ENCODE data around the gene HSPB1. TPM values are rescaled to one million over a fixed set of nuclear protein-coding genes. Genes with fewer than 3 reads are reported as not detected.
"Not testable (repeated sequence)": the region's sequence is repeated elsewhere in the genome, so short reads cannot be mapped to it uniquely, and the experiment has no call there.

The HSPB1 gene
- total and polyA plus RNA-seq, 2 donors, result 67.7 to 1,040 TPM

DNA sequence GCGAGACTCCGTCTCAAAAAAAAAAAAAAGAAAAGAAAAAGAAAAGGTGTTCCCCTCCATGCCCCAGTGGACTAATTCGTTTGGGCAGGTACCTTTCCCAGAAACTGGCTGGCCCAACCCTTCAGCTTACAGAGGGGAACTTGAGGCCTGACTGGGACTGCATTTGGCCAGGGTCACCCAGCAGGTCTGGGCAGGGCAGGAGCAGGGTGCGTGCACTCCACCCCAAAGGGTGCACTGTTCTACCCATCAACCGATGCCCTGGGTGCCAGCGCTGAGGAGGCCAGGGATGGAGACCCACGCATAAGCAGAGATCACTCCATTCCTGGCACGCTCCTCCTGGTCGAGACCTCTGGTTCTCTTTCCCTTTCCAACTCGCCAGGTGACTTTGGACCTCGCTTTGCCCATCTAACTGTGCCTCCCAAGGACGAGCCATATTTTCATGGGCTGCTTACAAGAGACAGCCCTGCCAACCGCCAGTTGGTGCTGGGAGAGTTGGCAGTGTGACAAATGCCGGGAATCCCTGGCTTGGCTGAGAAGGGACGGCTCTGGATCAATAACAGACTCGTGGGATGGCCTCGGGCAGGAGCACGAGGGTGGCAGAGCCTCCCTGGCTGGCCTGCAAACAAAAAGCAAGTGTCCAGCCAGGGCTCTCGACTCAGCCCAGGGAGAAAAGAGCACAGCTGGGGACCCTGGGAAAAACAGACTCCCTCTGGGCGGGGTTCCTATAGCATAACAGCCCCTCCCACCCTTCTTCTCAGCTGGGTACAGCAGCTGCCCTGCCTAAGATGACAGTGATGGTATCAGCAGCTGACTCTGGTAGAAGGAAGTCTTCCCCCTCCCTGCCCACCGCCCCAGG, 7.9 kb downstream of the HSPB1 start:
- 81% methylated on average over 21 of the region's 21 CpGs for WGBS
- no peaks in the 10 kb centered on the region for H3K36me3 ChIP-seq (ENCODE audit: control insufficient read depth in 2 of 2, insufficient read depth in 2 of 2, low read length in 1 of 2)
- H3K9me3 ChIP-seq (ENCODE audit: control insufficient read depth in 2 of 2, insufficient read depth in 1 of 2, low read length in 1 of 2), result peaks cover 0 to 13% of the 10 kb centered on the region in 2 donors
- no peaks in the 10 kb centered on the region for H3K27me3 ChIP-seq (ENCODE audit: control insufficient read depth in 2 of 2, insufficient read depth in 1 of 2, low read length in 1 of 2)
- H3K27ac ChIP-seq (ENCODE audit: low read depth in 1 of 2, low read length in 1 of 2), result peak overlapping the region; percentile 15 to 76
- peak in 3 of 9 donors; percentile 64 to 82 (median 69) for DNase-seq (ENCODE audit: low read depth in 6 of 9, low spot score in 9 of 9)
- H3K4me1 ChIP-seq (ENCODE audit: control insufficient read depth in 2 of 2, insufficient read depth in 2 of 2, low read length in 2 of 2), result peaks cover 43 to 66% of the 10 kb centered on the region in 2 donors
- no peak overlapping the region for H3K4me3 ChIP-seq (ENCODE audit: low read length in 2 of 2)

DNA sequence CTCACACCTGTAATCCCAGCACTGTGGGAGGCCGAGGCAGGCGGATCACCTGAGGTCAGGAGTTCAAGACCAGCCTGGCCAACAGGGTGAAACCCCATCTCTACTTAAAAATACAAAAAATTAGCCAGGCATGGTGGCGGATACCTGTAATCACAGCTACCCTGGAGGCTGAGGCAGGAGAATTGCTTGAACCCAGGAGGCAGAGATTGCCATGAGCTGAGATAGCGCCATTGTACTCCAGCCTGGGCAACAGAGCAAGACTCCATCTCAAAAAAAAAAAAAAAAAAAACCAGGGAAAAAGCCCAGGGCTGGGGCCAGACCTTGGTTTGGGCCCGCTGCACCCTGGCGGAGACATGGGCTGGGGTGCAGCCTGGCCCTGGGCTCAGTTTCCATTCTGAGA, 9.4 kb downstream of the HSPB1 start:
- not testable (repeated sequence) for DNase-seq (ENCODE audit: low read depth in 6 of 9, low spot score in 9 of 9); H3K27ac ChIP-seq (ENCODE audit: low read depth in 1 of 2, low read length in 1 of 2); H3K4me3 ChIP-seq (ENCODE audit: low read length in 2 of 2); H3K27me3 ChIP-seq (ENCODE audit: control insufficient read depth in 2 of 2, insufficient read depth in 1 of 2, low read length in 1 of 2); H3K36me3 ChIP-seq (ENCODE audit: control insufficient read depth in 2 of 2, insufficient read depth in 2 of 2, low read length in 1 of 2)
- Histone ChIP-seq H3K4me1 (ENCODE audit: control insufficient read depth in 2 of 2, insufficient read depth in 2 of 2, low read length in 2 of 2) (peaks cover 36 to 53% of the 10 kb centered on the region in 2 donors), H3K9me3 (ENCODE audit: control insufficient read depth in 2 of 2, insufficient read depth in 1 of 2, low read length in 1 of 2) (peaks cover 0 to 13% of the 10 kb centered on the region in 2 donors)
- WGBS, result 98% methylated on average over 6 of the region's 6 CpGs

DNA sequence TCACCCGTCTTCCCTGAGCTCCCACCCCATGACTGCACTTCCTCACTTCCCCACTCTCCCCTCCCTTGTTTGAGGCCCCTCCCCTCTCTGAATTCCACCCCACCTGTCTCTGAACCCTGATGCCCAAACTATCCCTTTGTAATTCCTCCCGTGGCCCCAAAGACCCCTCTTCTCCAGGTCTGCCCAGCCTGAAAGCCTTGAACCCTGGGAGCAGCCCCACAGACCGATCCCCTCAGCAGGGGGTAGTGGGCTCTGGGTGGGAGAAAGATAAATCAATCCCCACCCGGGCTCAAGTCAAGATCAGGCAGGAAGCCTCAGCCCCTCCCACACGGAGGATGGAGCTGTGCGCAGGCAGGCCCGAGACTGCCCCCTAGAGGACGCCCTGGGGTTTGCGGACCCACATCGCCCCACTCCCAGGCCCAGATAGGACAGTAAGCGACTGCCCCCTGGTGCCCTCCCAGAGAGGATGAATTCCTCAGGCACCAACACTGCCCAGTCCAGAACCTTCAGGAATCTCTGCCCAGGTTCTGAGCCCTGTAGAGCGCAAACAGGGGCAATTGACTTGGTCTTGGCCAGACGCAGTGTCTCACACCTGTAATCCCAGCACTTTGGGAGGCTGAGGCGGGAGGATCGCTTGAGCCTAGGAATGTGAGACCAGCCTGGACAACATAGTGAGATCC, 11.7 kb downstream of the HSPB1 start:
- DNase-seq (ENCODE audit: low read depth in 6 of 9, low spot score in 9 of 9), result peak; percentile 85 to 98 (median 92)
- H3K27ac ChIP-seq (ENCODE audit: low read depth in 1 of 2, low read length in 1 of 2), result no peak overlapping the region

DNA sequence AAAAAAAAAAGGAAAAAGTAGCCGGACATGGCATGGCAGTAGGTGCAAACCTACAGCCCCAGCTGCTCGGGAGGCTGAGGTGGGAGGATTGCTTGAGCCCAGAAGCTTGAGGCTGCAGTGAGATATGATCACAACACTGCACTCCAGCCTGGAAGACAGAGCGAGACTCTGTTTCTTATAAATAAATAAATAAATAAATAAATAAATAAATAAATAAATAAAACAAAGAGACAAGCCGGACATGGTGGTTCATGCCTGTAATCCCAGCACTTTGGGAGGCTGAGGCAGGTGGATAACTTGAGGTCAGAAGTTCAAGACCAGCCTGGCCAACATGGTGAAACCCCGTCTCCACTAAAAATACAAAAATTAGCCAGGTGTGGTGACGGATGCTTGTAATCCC, 12.3 kb downstream of the HSPB1 start:
- H3K27ac ChIP-seq (ENCODE audit: low read depth in 1 of 2, low read length in 1 of 2); H3K9me3 ChIP-seq (ENCODE audit: control insufficient read depth in 2 of 2, insufficient read depth in 1 of 2, low read length in 1 of 2); H3K4me3 ChIP-seq (ENCODE audit: low read length in 2 of 2); H3K27me3 ChIP-seq (ENCODE audit: control insufficient read depth in 2 of 2, insufficient read depth in 1 of 2, low read length in 1 of 2); H3K36me3 ChIP-seq (ENCODE audit: control insufficient read depth in 2 of 2, insufficient read depth in 2 of 2, low read length in 1 of 2); DNase-seq (ENCODE audit: low read depth in 6 of 9, low spot score in 9 of 9): not testable (repeated sequence)
- 80% methylated on average over 6 of the region's 6 CpGs for WGBS
- peaks cover 28 to 49% of the 10 kb centered on the region in 2 donors for H3K4me1 ChIP-seq (ENCODE audit: control insufficient read depth in 2 of 2, insufficient read depth in 2 of 2, low read length in 2 of 2)

More for the DNA sequence above, 11.7 kb downstream of the HSPB1 start:
- H3K36me3 ChIP-seq (ENCODE audit: control insufficient read depth in 2 of 2, insufficient read depth in 2 of 2, low read length in 1 of 2), result no peaks in the 10 kb centered on the region
- 9% methylated on average over 15 of the region's 15 CpGs for WGBS
- H3K4me1 ChIP-seq (ENCODE audit: control insufficient read depth in 2 of 2, insufficient read depth in 2 of 2, low read length in 2 of 2), result peaks cover 27 to 46% of the 10 kb centered on the region in 2 donors
- H3K4me3 ChIP-seq (ENCODE audit: low read length in 2 of 2), result no peak overlapping the region
- no peaks in the 10 kb centered on the region for H3K27me3 ChIP-seq (ENCODE audit: control insufficient read depth in 2 of 2, insufficient read depth in 1 of 2, low read length in 1 of 2)
- H3K9me3 ChIP-seq (ENCODE audit: control insufficient read depth in 2 of 2, insufficient read depth in 1 of 2, low read length in 1 of 2), result peaks cover 0 to 6% of the 10 kb centered on the region in 2 donors

DNA sequence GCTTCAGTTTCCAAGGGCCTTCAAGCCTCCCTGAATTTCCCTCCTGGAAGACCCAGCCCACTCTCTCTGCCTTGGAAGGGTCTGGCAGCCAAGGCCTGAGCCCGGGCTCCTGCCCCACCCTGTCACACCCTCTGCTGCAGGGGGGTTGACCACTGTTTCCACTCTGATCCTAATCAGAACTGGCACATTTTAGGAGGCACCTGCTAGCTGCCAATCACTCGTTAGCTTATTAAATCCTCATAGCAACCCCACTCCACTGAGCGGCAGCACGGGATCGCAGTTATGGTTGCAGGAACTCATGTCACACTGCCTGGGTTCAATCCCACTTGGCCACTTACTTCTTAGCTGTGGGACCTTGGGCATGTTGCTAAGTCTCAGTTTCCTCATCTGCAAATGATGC, 12.9 kb downstream of the HSPB1 start:
- Histone ChIP-seq H3K4me3 (ENCODE audit: low read length in 2 of 2) (no peak overlapping the region), H3K36me3 (ENCODE audit: control insufficient read depth in 2 of 2, insufficient read depth in 2 of 2, low read length in 1 of 2) (no peaks in the 10 kb centered on the region), H3K9me3 (ENCODE audit: control insufficient read depth in 2 of 2, insufficient read depth in 1 of 2, low read length in 1 of 2) (peaks cover 0 to 3% of the 10 kb centered on the region in 2 donors), H3K4me1 (ENCODE audit: control insufficient read depth in 2 of 2, insufficient read depth in 2 of 2, low read length in 2 of 2) (peaks cover 23 to 44% of the 10 kb centered on the region in 2 donors), H3K27ac (ENCODE audit: low read depth in 1 of 2, low read length in 1 of 2) (no peak overlapping the region), H3K27me3 (ENCODE audit: control insufficient read depth in 2 of 2, insufficient read depth in 1 of 2, low read length in 1 of 2) (no peaks in the 10 kb centered on the region)
- 42% methylated on average over 5 of the region's 5 CpGs for WGBS
- DNase-seq (ENCODE audit: low read depth in 6 of 9, low spot score in 9 of 9), result no peak

DNA sequence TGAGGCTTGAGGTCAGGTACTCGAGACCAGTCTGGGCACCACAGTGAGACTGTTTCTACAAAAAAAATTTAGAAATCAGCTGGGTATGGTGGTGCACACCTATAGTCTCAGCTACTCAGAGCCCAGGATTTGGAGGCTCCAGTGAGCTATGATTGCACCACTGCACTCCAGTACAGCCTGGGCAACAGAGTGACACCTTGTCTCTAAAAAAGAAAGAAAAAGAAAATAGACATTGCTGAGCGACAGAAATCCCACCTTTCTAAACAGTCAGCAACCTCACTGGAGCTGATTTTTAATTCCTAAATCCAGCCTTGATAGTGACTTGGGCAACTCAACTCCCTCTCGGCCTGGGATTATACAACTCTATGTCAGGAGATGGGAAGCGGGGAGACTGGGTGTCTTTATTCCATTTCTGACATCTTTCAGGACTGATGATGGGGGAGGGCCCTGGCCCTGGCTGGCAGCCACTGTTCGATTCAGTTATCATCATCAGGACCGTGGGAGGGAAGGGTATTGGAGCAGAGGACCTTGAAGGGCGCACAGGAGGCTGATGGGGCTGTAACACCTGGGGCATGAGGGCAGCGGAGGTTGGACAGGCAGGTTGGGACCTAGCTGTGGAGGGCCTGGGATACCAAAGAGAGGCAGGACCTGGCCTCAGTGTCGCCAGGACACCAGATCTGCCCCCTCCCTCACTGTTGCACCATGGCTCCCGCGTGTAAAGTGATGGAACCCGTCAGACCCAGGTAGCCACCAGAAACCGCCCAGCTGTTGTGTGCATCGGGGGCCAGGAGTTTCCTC, 14.7 kb downstream of the HSPB1 start:
- H3K9me3 ChIP-seq (ENCODE audit: control insufficient read depth in 2 of 2, insufficient read depth in 1 of 2, low read length in 1 of 2), result no peaks in the 10 kb centered on the region
- 62% methylated on average over 14 of the region's 14 CpGs for WGBS
- peaks cover 0 to 3% of the 10 kb centered on the region in 2 donors for H3K36me3 ChIP-seq (ENCODE audit: control insufficient read depth in 2 of 2, insufficient read depth in 2 of 2, low read length in 1 of 2)
- H3K27me3 ChIP-seq (ENCODE audit: control insufficient read depth in 2 of 2, insufficient read depth in 1 of 2, low read length in 1 of 2), result no peaks in the 10 kb centered on the region
- H3K4me1 ChIP-seq (ENCODE audit: control insufficient read depth in 2 of 2, insufficient read depth in 2 of 2, low read length in 2 of 2), result peaks cover 16 to 31% of the 10 kb centered on the region in 2 donors
- DNase-seq (ENCODE audit: low read depth in 6 of 9, low spot score in 9 of 9), result no peak
- peak overlapping the region; percentile 84 to 99 for H3K4me3 ChIP-seq (ENCODE audit: low read length in 2 of 2)
- H3K27ac ChIP-seq (ENCODE audit: low read depth in 1 of 2, low read length in 1 of 2), result peak overlapping the region; percentile 92 to 94

DNA sequence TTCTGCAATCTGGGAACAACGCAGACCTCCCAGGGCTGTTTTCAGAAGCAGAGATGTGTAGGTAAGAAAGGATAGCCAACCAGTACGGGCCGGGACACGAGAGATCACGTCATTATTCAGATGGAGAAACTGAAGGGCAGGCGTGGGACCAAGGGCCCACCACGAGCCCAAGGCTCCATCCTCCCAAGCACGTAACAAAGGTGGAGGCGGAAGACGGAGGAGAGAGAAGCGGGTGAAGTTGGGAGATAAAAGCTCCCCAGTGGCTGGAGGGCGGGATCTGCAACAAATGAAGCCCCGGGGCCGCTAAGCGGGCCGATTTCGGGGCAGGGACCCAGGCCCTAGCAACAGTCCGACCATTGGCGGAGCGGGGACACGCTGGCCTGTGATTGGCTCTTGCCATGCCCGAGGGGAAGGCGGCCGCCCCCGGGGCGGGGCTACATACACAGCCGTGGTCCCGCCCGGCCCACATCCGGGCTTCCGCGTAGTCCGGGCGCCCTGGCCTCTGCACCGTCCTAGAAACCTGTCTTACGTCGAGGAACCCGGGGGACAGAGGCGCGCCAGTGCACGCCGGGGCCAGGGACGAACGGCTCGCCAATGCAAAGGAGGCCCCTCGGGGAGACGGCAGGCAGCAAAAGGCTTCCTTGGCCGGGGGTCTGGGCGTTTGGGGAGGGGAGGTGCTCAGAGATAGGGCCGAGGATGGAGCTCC, 15.5 kb downstream of the HSPB1 start:
- H3K4me1 ChIP-seq (ENCODE audit: control insufficient read depth in 2 of 2, insufficient read depth in 2 of 2, low read length in 2 of 2), result peaks cover 16 to 31% of the 10 kb centered on the region in 2 donors
- H3K27me3 ChIP-seq (ENCODE audit: control insufficient read depth in 2 of 2, insufficient read depth in 1 of 2, low read length in 1 of 2), result no peaks in the 10 kb centered on the region
- DNase-seq (ENCODE audit: low read depth in 6 of 9, low spot score in 9 of 9), result peak; percentile 88 to 98 (median 93)
- H3K9me3 ChIP-seq (ENCODE audit: control insufficient read depth in 2 of 2, insufficient read depth in 1 of 2, low read length in 1 of 2), result no peaks in the 10 kb centered on the region
- H3K4me3 ChIP-seq (ENCODE audit: low read length in 2 of 2), result peak overlapping the region; percentile 84 to 99
- WGBS, result under 1% methylated on average over 50 of the region's 50 CpGs
- H3K36me3 ChIP-seq (ENCODE audit: control insufficient read depth in 2 of 2, insufficient read depth in 2 of 2, low read length in 1 of 2), result peaks cover 0 to 5% of the 10 kb centered on the region in 2 donors
- peak overlapping the region; percentile 92 to 95 for H3K27ac ChIP-seq (ENCODE audit: low read depth in 1 of 2, low read length in 1 of 2)

DNA sequence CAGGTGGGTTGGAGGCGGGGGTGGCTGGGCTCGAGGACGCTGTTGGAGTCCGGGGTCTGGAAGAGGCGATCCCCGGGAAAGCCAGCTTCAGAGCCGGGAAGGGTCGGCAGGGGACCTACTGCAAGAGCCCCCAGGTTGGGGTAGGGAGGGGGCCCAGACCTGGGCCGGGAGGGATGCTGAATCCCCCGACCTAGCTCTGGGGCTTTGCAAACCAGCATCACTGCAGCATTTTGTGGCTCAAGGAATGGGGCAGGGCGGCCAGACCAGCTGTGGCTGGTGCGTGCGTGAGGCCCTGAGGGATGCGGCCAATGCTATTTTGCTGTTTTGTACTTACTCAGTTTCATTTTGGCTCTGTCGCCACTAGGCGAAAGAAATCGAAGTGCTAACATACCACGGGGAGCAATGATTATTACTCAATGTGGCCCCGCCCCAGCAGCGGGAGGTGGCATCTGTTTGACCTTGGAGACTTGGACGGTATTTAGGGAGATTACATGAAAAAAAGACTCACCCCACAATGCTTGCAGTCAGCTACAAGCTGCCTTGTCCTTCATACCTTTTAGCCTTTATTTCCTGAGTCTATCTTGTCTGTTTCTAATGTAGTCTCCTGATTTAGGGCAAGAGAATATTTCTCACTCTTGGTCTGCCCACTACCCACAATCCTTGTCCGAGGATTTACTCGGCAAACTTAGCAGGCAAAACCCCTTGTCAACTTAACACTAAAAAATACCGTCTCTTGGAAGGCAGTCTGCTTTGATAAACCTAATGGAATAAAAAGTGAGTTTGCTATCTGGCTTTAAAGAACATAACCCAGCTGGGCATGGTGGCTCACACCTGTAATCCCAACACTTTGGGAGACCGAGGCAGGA, 16.2 kb downstream of the HSPB1 start:
- peak overlapping the region; percentile 84 to 99 for H3K4me3 ChIP-seq (ENCODE audit: low read length in 2 of 2)
- H3K27ac ChIP-seq (ENCODE audit: low read depth in 1 of 2, low read length in 1 of 2), result peak overlapping the region; percentile 92 to 95
- peak in 3 of 9 donors; percentile 42 to 76 (median 58) for DNase-seq (ENCODE audit: low read depth in 6 of 9, low spot score in 9 of 9)
- H3K9me3 ChIP-seq (ENCODE audit: control insufficient read depth in 2 of 2, insufficient read depth in 1 of 2, low read length in 1 of 2), result no peaks in the 10 kb centered on the region
- no peaks in the 10 kb centered on the region for H3K27me3 ChIP-seq (ENCODE audit: control insufficient read depth in 2 of 2, insufficient read depth in 1 of 2, low read length in 1 of 2)
- 9% methylated on average over 25 of the region's 25 CpGs for WGBS
- H3K36me3 ChIP-seq (ENCODE audit: control insufficient read depth in 2 of 2, insufficient read depth in 2 of 2, low read length in 1 of 2), result peaks cover 0 to 5% of the 10 kb centered on the region in 2 donors
- H3K4me1 ChIP-seq (ENCODE audit: control insufficient read depth in 2 of 2, insufficient read depth in 2 of 2, low read length in 2 of 2), result peaks cover 15 to 27% of the 10 kb centered on the region in 2 donors
